Pancreas (tissue), 10 donors: ENCODE results near the gene SLC30A3. TPM values are rescaled to one million over a fixed set of nuclear protein-coding genes. Genes with fewer than 3 reads are reported as not detected.

Source experiments
- ATAC-seq, 4 donors: fragments of 200-7000 bp; cut with Tn5 transposase; one replicate each; pipeline versions ENCODE4 v1.8.0 to v1.9.1; 2020; ENCODE audit warnings: mild to moderate bottlenecking in 4 of 4, moderate library complexity in 4 of 4
- DNase-seq, 6 donors: peaks; one replicate each; pipeline ENCODE4 v3.0.0-alpha.2; 2020
- FAIRE-seq: peaks from 2 replicates; lab custom pipeline; 2012; peaks lifted over from hg19 to GRCh38; lab: Jason Lieb, UNC
- H3K27ac ChIP-seq, 4 donors: fragments of 200-600 bp; sonication (generic); 1 replicate in 3 of 4; 2 replicates in 1 of 4; pipeline versions ENCODE4 v1.5.0 to v1.8.0; 2020
- H3K27me3 ChIP-seq, 4 donors: fragments of 200-600 bp; one replicate each; pipeline ENCODE4 v1.8.0; 2021
- H3K36me3 ChIP-seq, 3 donors: fragments of 200-600 bp; sonication (generic) in 1 of 3; one replicate each; pipeline versions ENCODE4 v1.5.0 to v1.8.0; 2020 to 2021
- H3K4me1 ChIP-seq, 3 donors: fragments of 200-600 bp; one replicate each; pipeline ENCODE4 v1.8.0; 2021
- H3K4me3 ChIP-seq, 4 donors: fragments of 200-600 bp; sonication (generic) in 2 of 4; one replicate each; pipeline versions ENCODE4 v1.5.0 to v1.8.0; 2020 to 2021
- H3K9me3 ChIP-seq, 4 donors: fragments of 200-600 bp; one replicate each; pipeline ENCODE4 v1.8.0; 2021
- WGBS, 2 donors: extraction: QIAGEN DNeasy Blood & Tissue Kit; methylation state at CpG; one replicate each; pipeline ENCODE4 v1.1.7; 2013; 5-methylcytosine and 5-hydroxymethylcytosine counted together
- intact Hi-C, 3 donors: fragments of 100-400 bp; cut with DNase I; formaldehyde crosslinking; loops; one replicate each; pipeline versions ENCODE4 v1.11.1 to v1.14.2; 2022
- polyA plus RNA-seq, 2 donors: library from polyadenylated mRNA; stranded (reverse); fragments of 200-250 nt; gene quantifications; one replicate each; pipeline ENCODE4 v1.2.3, GENCODE V29; 2013
- total RNA-seq, 6 donors: library from RNA; stranded (reverse); fragmentation: NEBNext Ultra II Directional in 4 of 6; extraction: Animal tissue kit (Norgen Biotek cat#: 25700) in 4 of 6; gene quantifications; one replicate each; pipeline versions ENCODE4 v1.2.1 to v1.2.4, GENCODE V29; 2021 to 2023
- TF ChIP-seq, protein P1 (sequence below), 4 donors: fragments of 200-600 bp; sonication (generic) in 3 of 4; IDR thresholded peaks; one replicate each; pipeline versions ENCODE4 v1.5.0 to v1.8.0; 2021; ENCODE audit warnings: antibody characterized with exemption in 4 of 4
- donor health status: healthy with polysubstance abuse.
- donor health status: DM: no; HTN: no; CAD: no; lungs with moderate emphysema.
- donor health status: DM: no; HTN: no; CAD: no.
- donor health status: control.
- donor health status: control.
- donor health status: Bipolar disorder and iron deficiency.
- donor health status: DM: yes; HTN: yes; CAD: no.
- donor health status: DM: no; HTN: no; CAD: no.
- donor health status: DM: no; HTN: no; CAD: no.
- donor health status: DM: yes; HTN: yes; CAD: no.

Gene SLC30A3, protein sequence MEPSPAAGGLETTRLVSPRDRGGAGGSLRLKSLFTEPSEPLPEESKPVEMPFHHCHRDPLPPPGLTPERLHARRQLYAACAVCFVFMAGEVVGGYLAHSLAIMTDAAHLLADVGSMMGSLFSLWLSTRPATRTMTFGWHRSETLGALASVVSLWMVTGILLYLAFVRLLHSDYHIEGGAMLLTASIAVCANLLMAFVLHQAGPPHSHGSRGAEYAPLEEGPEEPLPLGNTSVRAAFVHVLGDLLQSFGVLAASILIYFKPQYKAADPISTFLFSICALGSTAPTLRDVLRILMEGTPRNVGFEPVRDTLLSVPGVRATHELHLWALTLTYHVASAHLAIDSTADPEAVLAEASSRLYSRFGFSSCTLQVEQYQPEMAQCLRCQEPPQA
- total RNA-seq (under 1 TPM in 1 of 6 donors, not detected in 5; 0.12 TPM), polyA plus RNA-seq (under 1 TPM in 1 of 2 donors, not detected in 1; 0.15 TPM)

GRCh38 chr2:27262379-27263286 is at the start of gene SLC30A3:
TSS of gene SLC30A3 (minus strand) at chr2:27263047. CDS start at chr2:27262906, 141 bp downstream.
- 1% methylated on average over 43 to 96 of the region's 96 CpGs for WGBS, 2 donors
- H3K36me3 ChIP-seq: no peaks in the 10 kb centered on the region
- TF ChIP-seq, protein P1, sequence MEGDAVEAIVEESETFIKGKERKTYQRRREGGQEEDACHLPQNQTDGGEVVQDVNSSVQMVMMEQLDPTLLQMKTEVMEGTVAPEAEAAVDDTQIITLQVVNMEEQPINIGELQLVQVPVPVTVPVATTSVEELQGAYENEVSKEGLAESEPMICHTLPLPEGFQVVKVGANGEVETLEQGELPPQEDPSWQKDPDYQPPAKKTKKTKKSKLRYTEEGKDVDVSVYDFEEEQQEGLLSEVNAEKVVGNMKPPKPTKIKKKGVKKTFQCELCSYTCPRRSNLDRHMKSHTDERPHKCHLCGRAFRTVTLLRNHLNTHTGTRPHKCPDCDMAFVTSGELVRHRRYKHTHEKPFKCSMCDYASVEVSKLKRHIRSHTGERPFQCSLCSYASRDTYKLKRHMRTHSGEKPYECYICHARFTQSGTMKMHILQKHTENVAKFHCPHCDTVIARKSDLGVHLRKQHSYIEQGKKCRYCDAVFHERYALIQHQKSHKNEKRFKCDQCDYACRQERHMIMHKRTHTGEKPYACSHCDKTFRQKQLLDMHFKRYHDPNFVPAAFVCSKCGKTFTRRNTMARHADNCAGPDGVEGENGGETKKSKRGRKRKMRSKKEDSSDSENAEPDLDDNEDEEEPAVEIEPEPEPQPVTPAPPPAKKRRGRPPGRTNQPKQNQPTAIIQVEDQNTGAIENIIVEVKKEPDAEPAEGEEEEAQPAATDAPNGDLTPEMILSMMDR (IDR thresholded peaks at IDR 0.05): no peak
- peaks cover 0 to 6% (median 4%) of the 10 kb centered on the region in 3 donors for H3K4me1 ChIP-seq
- FAIRE-seq (no peak), DNase-seq (peak; percentile 40 to 78 (median 68)), ATAC-seq (peak; percentile 70 to 85 (median 78))
- no peak within 1 kb of the TSS for H3K27ac ChIP-seq
- intact Hi-C loops: no loop called here
- no peaks in the 10 kb centered on the region for H3K9me3 ChIP-seq
- H3K4me3 ChIP-seq: peak within 1 kb of the TSS; percentile 18 to 59 (median 37)
- peaks cover 0 to 20% (median 0%) of the 10 kb centered on the region in 4 donors for H3K27me3 ChIP-seq

- no peak for ATAC-seq
- no peak overlapping the region for H3K4me3 ChIP-seq
- H3K36me3 ChIP-seq: no peaks in the 10 kb centered on the region
- intact Hi-C loops: no loop called here
- TF ChIP-seq, protein P1 (IDR thresholded peaks at IDR 0.05): no peak
- no peak for DNase-seq
- peaks cover 3 to 4% (median 4%) of the 10 kb centered on the region in 3 donors for H3K4me1 ChIP-seq
- 91 to 97% methylated on average over 3 of the region's 3 CpGs for WGBS, 2 donors
- H3K9me3 ChIP-seq: no peaks in the 10 kb centered on the region
- H3K27me3 ChIP-seq: peaks cover 0 to 12% (median 3%) of the 10 kb centered on the region in 4 donors
- no peak for FAIRE-seq
- no peak overlapping the region for H3K27ac ChIP-seq
These were observed 49.3 kb upstream of the SLC30A3 start for GRCh38 chr2:27312152-27312551.

DNA sequence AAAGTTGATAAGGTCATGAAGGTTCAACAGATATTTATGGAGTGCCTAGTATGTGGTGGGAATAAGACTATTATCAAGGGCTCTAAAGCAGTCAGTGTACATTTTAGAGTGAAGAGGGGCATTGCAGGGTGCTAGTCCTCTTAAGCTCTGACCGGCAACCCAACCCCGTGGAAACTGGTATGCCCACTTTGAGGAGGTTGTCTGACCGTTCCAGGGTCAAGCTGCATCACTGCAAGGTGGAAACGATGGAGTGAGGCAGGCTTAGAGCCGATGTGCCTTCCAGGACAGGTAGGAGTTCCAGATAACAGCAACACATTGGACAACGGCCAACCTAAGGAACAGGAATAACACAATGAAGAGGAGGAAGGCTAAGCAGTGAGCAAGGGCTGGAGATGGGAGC is 46.8 kb upstream of the SLC30A3 start:
- no peak for DNase-seq
- intact Hi-C loops: no loop called here
- H3K27ac ChIP-seq: no peak overlapping the region
- H3K4me3 ChIP-seq: no peak overlapping the region
- peaks cover 0 to 12% (median 3%) of the 10 kb centered on the region in 4 donors for H3K27me3 ChIP-seq
- TF ChIP-seq, protein P1 (IDR thresholded peaks at IDR 0.05): no peak
- no peak for FAIRE-seq
- WGBS, 2 donors: 69 to 70% methylated on average over 6 of the region's 6 CpGs
- H3K9me3 ChIP-seq: no peaks in the 10 kb centered on the region
- ATAC-seq: no peak
- H3K4me1 ChIP-seq: peaks cover 0 to 11% (median 8%) of the 10 kb centered on the region in 3 donors
- no peaks in the 10 kb centered on the region for H3K36me3 ChIP-seq

DNA sequence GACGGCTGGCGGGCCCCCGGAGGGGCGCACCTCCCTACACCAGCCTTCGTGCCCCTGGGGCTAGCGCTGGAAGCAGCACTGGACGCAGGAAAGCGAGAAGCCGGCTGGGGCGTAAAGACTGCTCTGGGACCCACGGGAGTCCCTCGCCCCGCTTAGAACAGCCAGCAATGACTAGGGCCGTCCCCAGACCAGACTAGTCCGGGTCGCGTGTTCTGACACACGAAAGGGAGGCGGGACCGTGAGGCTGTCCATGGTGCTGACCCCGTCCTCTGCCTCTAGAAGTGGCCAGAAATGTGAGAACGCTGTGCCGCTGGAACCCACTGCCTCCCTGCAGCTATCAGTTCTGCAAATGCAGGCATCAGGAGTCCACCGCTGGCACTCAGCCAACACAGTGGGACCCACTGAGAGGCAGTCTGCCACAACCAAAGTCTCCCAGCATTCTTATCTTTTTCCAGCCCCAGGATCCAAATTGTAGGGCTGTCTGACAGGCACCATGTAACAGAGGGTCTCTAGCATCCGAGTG is 45.6 kb upstream of the SLC30A3 start, which contains the start of gene UCN:
Gene UCN (minus strand): TSS at position 87 of the 523 bp plus-strand sequence. CDS start 550 bp downstream, outside the sequence.
- Histone ChIP-seq H3K4me3 (no peak within 1 kb of the TSS), H3K4me1 (peaks cover 0 to 11% (median 8%) of the 10 kb centered on the region in 3 donors), H3K36me3 (no peaks in the 10 kb centered on the region), H3K27ac (no peak within 1 kb of the TSS), H3K9me3 (no peaks in the 10 kb centered on the region), H3K27me3 (peaks cover 0 to 12% (median 3%) of the 10 kb centered on the region in 4 donors)
- TF ChIP-seq, protein P1 (IDR thresholded peaks at IDR 0.05): no peak
- ATAC-seq (peak in 3 of 4 donors; percentile 29 to 74 (median 37)), FAIRE-seq (no peak), DNase-seq (peak; percentile 28 to 81 (median 54))
- intact Hi-C loops: no loop called here
- 33 to 37% methylated on average over 25 of the region's 25 CpGs for WGBS, 2 donors
